ENCODE data around the gene OOSP1. TPM values are rescaled to one million over a fixed set of nuclear protein-coding genes. Genes with fewer than 3 reads are reported as not detected.

The OOSP1 gene
- total and polyA plus RNA-seq, 2 experiments from 2014 or later: not detected

GRCh38 chr11:59944720-59945119 is 6.5 kb downstream of the OOSP1 start:
- in situ Hi-C loops (cut with MboI): no loop called here
- H3K27ac ChIP-seq: no peak overlapping the region
- H3F3A ChIP-seq (ENCODE audit: insufficient read depth): no peaks in the 10 kb centered on the region
- H3K9ac ChIP-seq: no peak overlapping the region
- H4K20me1 ChIP-seq (ENCODE audit: insufficient read depth): no peaks in the 10 kb centered on the region
- TF ChIP-seq EZH2 (IDR thresholded peaks at IDR 0.05; ENCODE audit: insufficient read depth, poor library complexity, severe bottlenecking) (no peak), EZH2phosphoT487 (IDR thresholded peaks at IDR 0.05; ENCODE audit: insufficient read depth, low read depth) (no peak)
- no peak overlapping the region for H2AFZ ChIP-seq
- no peaks in the 10 kb centered on the region for H3K36me3 ChIP-seq (ENCODE audit: low read depth)
- DNase-seq: no peak
- WGBS, 2 experiments (ENCODE audit: low coverage in 1 of 2, low lambda C conversion rate in 2 of 2, missing lambda C conversion rate in 2 of 2): 0% methylated on average over 2 of the region's 2 CpGs
- H3K9me2 ChIP-seq (ENCODE audit: insufficient read depth): no peaks in the 10 kb centered on the region
- H3K79me2 ChIP-seq (ENCODE audit: insufficient read depth): no peaks in the 10 kb centered on the region
- no peaks in the 10 kb centered on the region for H3K9me3 ChIP-seq (ENCODE audit: low read depth)
- H3K4me3 ChIP-seq: no peak overlapping the region
- no peaks in the 10 kb centered on the region for H3K27me3 ChIP-seq (replicated peaks; ENCODE audit: insufficient read depth)
- H3K4me2 ChIP-seq (ENCODE audit: unreplicated experiment): no peak overlapping the region
- H3K4me1 ChIP-seq (ENCODE audit: insufficient read depth): no peaks in the 10 kb centered on the region

GRCh38 chr11:59953463-59954218 is 15.4 kb downstream of the OOSP1 start:
- no peaks in the 10 kb centered on the region for H3K79me2 ChIP-seq (ENCODE audit: insufficient read depth)
- TF ChIP-seq EZH2phosphoT487 (IDR thresholded peaks at IDR 0.05; ENCODE audit: insufficient read depth, low read depth) (no peak), EZH2 (IDR thresholded peaks at IDR 0.05; ENCODE audit: insufficient read depth, poor library complexity, severe bottlenecking) (no peak)
- in situ Hi-C loops (cut with MboI): no loop called here
- no peaks in the 10 kb centered on the region for H3K27me3 ChIP-seq (replicated peaks; ENCODE audit: insufficient read depth)
- no peaks in the 10 kb centered on the region for H4K20me1 ChIP-seq (ENCODE audit: insufficient read depth)
- no peak overlapping the region for H3K27ac ChIP-seq
- DNase-seq: no peak
- H2AFZ ChIP-seq: no peak overlapping the region
- H3K36me3 ChIP-seq (ENCODE audit: low read depth): no peaks in the 10 kb centered on the region
- no peaks in the 10 kb centered on the region for H3K9me2 ChIP-seq (ENCODE audit: insufficient read depth)
- WGBS, 2 experiments (ENCODE audit: low coverage in 1 of 2, low lambda C conversion rate in 2 of 2, missing lambda C conversion rate in 2 of 2): 24 to 25% methylated on average over 4 of the region's 4 CpGs
- H3K4me3 ChIP-seq: no peak overlapping the region
- no peaks in the 10 kb centered on the region for H3K9me3 ChIP-seq (ENCODE audit: low read depth)
- H3K9ac ChIP-seq: no peak overlapping the region
- H3K4me1 ChIP-seq (ENCODE audit: insufficient read depth): no peaks in the 10 kb centered on the region; the same call in 1 of the 2 replicates
- no peaks in the 10 kb centered on the region for H3F3A ChIP-seq (ENCODE audit: insufficient read depth)
- H3K4me2 ChIP-seq (ENCODE audit: unreplicated experiment): no peak overlapping the region

- Histone ChIP-seq H3F3A (ENCODE audit: insufficient read depth) (no peaks in the 10 kb centered on the region), H3K4me1 (ENCODE audit: insufficient read depth) (no peaks in the 10 kb centered on the region; the same call in 1 of the 2 replicates), H3K27me3 (replicated peaks; ENCODE audit: insufficient read depth) (no peaks in the 10 kb centered on the region), H3K9me3 (ENCODE audit: low read depth) (no peaks in the 10 kb centered on the region), H2AFZ (no peak overlapping the region), H3K27ac (no peak overlapping the region), H3K9ac (no peak overlapping the region), H3K9me2 (ENCODE audit: insufficient read depth) (no peaks in the 10 kb centered on the region), H3K79me2 (ENCODE audit: insufficient read depth) (no peaks in the 10 kb centered on the region), H3K36me3 (ENCODE audit: low read depth) (no peaks in the 10 kb centered on the region), H3K4me2 (ENCODE audit: unreplicated experiment) (no peak overlapping the region), H3K4me3 (no peak overlapping the region), H4K20me1 (ENCODE audit: insufficient read depth) (no peaks in the 10 kb centered on the region)
- TF ChIP-seq EZH2phosphoT487 (IDR thresholded peaks at IDR 0.05; ENCODE audit: insufficient read depth, low read depth) (no peak), EZH2 (IDR thresholded peaks at IDR 0.05; ENCODE audit: insufficient read depth, poor library complexity, severe bottlenecking) (no peak)
- DNase-seq: no peak
- in situ Hi-C loops (cut with MboI): no loop called here
- WGBS, 2 experiments (ENCODE audit: low coverage in 1 of 2, low lambda C conversion rate in 2 of 2, missing lambda C conversion rate in 2 of 2): 1 to 5% methylated on average over 3 of the region's 3 CpGs
These were observed 16.1 kb downstream of the OOSP1 start for GRCh38 chr11:59954219-59954847.

GRCh38 chr11:59957094-59957493 is 18.9 kb downstream of the OOSP1 start:
- Histone ChIP-seq H3K27ac (no peak overlapping the region), H2AFZ (no peak overlapping the region), H3K4me2 (ENCODE audit: unreplicated experiment) (no peak overlapping the region), H3K27me3 (replicated peaks; ENCODE audit: insufficient read depth) (no peaks in the 10 kb centered on the region), H3K9me2 (ENCODE audit: insufficient read depth) (no peaks in the 10 kb centered on the region), H3F3A (ENCODE audit: insufficient read depth) (no peaks in the 10 kb centered on the region), H3K4me3 (no peak overlapping the region), H4K20me1 (ENCODE audit: insufficient read depth) (no peaks in the 10 kb centered on the region), H3K79me2 (ENCODE audit: insufficient read depth) (no peaks in the 10 kb centered on the region), H3K36me3 (ENCODE audit: low read depth) (no peaks in the 10 kb centered on the region), H3K9me3 (ENCODE audit: low read depth) (no peaks in the 10 kb centered on the region), H3K9ac (no peak overlapping the region), H3K4me1 (ENCODE audit: insufficient read depth) (no peaks in the 10 kb centered on the region; the same call in 1 of the 2 replicates)
- WGBS, 2 experiments (ENCODE audit: low coverage in 1 of 2, low lambda C conversion rate in 2 of 2, missing lambda C conversion rate in 2 of 2): 3% methylated on average over 4 of the region's 4 CpGs
- DNase-seq: peak; percentile 7
- TF ChIP-seq EZH2phosphoT487 (IDR thresholded peaks at IDR 0.05; ENCODE audit: insufficient read depth, low read depth): no peak
- no peak for TF ChIP-seq EZH2 (IDR thresholded peaks at IDR 0.05; ENCODE audit: insufficient read depth, poor library complexity, severe bottlenecking)
- in situ Hi-C loops (cut with MboI): no loop called here
